IPS DF 4.7 (cell line): ENCODE results near the gene ATP2B3.

Experiments used
- DNase-seq: peaks from one replicate; pipeline ENCODE4 v3.0.0-alpha.2; 2013; ENCODE audit warnings: low spot score; ENCODE audit errors: extremely low read depth

Gene ATP2B3

DNA sequence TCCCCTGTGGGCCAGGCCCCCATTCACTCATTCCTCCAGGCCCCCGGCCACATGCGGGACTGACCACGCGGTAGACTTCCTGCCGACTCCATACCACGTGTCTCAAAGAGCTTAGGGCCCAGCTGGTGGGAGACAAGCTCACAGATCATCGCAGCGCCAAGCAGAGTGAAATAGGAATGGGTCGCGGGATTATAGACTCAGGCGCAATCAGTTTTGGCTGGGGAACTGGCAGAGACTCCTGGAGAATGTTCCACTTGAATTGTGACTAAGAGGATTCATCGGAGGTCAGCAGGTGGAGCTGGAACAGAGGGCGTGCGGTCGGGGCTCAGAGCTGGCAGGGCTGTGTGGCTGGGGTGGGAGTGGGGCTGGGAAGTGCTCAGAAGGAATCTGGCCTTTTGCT, 15.6 kb downstream of the ATP2B3 start:
- no peak for DNase-seq

DNA sequence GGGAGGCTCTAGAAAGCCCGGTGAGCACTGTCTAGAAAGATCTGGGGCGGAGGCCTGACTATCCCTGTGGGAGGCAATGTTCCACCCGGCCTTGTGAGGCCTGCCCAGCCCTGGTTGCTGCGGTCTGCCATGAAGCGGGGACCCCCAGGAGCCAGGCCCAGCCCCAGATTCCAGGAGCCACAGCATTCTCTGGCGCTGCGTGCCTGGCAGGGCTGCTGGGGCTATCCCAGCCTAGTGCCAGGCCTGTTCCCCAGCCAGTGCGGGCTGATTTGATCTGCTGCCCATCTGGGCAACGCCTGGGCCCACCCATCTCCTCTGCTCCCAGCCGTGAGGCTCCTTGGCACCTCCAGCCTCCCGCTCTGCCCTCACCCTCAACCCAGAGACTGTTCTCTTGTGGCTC, 19.6 kb downstream of the ATP2B3 start:
- DNase-seq: no peak

DNA sequence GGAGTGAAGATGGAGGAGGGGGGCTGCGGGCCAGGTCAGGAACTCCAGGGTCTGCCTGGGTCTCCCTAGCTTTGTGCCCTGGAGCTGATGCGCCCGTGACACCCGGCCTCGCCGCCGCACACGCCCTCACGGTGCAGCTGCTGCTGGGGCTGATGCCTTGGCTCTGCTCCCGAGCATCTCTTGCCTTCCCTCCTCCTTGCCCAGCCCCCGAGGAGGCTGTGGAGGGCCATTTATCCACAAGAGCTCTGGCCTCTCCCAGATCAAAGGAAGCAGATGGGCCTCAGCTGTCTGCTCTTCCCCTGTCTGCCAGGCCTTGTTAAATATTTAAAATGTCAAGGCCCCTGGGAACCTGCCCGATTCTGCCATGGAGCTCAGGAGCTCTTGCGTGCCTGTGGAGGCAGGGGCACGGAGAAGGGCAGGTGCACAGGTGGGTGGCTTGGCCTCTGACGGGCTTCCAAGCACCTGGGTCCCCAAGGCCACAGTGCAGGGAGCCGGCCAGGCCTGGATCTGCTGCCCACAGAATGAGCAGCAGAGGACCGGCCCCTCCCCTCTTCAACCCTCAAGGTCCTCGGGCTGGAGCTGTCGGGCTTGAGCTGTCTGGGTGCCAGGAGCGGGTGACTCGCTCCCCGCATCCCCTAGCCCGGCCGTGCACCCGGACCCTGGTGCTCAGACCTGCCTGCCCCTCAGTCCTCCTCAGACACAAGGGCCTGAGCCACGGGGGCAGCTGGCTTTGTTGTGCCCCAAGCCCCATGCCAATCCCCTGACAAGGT, 20.3 kb downstream of the ATP2B3 start:
- DNase-seq: no peak

DNA sequence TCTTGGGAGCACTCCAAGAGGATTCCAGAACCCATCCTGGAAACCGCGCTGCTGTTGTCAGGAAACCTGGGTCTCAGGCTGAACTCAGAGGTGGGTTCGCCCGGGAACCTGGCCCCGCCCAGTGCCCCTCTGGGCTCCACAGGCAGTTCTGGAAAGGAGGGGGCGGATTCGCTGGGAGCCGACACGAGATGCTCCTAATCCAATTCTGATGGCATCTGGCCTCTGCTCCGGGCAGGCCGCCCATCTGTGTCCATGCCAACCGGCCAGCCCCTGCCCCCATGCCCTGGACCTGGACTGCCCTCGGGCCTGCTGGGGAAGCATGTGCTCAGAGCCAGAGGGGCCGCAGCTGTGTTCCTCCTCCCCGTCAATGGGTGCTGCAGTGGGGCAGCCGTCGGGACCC, 21.0 kb downstream of the ATP2B3 start:
- DNase-seq: no peak

DNA sequence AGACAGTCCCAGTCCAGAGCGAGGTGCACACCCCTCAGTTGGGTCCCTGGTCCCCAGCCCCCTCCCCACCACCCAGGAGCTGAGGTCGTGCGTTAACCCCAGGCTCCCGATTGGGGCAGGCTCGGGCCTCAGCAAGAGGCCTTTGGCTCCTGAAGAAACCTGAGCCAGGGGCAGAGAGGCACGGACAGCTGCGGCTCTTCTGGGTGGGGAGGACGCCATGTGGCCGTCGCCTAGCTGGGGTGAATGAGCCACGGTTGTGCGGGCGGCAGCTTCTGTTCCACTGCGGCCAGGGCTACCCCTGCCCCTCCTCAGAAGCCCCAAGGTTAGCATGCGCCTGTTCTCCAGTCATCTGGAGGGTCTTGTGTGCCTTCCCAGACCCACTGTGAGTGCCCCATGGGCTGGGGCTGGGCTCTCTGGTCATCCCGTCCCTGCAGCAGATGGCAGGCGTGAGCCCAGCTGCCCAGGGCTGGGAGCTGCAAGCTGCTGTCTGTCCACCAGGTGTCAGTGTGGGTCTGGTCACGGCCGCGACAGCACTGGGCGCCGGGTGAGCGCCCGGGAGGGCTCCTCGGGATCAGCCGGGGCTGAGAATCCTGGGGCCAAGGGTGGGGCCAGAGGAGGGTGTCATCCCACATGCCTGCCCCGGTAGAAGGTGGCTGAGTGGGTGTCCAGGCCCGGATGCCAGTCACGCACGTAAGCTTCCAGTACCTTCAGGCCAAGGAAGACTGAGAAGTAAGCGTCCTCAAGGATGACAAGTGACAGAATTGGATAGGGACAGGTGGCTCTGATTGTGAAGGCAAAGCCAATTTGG, 21.9 kb downstream of the ATP2B3 start:
- DNase-seq: no peak

DNA sequence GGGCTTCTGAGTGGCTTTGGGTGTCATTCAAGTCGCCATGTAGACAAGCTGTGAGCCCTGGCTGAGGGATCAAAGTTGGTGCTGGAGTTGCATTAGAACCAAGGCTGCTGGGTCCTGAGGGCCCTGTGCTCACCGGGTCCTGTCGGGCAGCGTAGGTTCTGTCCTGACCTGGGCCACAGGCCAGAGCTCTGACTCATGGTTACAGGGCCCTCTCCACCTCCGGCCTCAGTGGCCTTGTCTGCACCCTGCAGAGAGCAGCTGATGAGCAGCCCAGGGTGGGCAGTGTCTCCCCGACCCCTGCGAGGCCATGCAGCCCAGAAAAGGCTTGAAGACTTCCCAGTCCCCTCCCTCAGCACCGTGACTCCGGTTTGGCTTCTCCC, 22.5 kb downstream of the ATP2B3 start:
- DNase-seq: no peak

DNA sequence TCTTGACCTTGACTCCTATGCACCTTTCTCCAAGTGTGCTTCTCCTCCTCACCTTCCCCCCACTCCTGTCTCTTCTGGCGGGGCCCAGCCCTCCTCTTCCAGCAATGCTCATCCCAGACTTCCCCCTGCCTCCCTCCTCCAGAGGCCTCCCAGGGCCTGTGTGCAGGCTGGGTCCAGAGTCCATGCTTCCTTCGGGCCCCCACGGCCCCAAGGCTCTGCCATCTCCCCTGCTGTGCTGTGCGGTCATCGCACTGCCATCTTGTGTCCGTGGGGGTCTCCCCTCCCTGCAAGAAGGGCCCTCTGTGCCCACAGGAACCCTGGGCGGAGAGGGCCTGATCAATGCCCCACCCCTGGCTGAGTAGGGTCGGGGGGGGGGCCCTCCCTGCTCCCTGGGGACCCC, 27.3 kb downstream of the ATP2B3 start:
- DNase-seq: no peak

DNA sequence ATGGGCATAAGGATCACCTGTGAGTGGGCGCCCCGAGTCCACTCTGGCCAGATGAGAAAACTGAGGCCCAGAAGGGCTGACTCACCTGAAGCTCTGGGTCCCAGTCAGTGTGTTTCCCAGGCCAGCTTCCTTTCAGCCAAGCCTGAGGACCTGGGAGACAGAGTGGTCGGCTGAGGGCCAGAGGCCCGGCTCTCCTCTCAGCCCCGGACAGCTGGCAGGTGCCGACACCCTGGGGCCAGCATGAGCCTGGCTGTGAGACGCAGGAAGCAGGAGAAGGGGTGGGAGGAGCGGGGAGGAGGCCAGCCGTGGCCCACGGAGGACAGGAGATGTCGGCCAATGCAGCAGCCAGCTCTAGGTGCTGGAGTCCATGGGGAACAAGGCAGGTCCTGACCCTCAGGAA, 28.9 kb downstream of the ATP2B3 start:
- no peak for DNase-seq

DNA sequence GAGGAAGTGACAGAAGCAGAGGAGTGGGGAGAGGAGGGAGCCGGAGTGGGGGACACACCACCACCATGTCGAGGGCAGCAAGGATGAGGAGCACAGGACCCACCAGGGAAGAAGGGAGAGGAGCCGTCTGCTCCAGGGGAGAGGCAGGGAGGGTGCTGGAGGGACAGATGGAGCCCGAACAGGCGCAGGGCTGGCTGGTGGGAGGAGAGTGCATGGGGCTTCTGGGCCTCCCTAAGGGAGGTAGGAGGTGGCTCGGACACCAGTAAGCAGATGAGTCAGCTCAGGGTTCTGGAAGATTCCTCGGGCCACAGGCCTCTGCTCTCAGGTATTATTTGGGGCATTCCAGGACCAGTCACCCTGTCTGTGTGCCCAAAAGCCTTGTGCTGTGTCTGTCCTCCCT, 29.8 kb downstream of the ATP2B3 start:
- DNase-seq: no peak

DNA sequence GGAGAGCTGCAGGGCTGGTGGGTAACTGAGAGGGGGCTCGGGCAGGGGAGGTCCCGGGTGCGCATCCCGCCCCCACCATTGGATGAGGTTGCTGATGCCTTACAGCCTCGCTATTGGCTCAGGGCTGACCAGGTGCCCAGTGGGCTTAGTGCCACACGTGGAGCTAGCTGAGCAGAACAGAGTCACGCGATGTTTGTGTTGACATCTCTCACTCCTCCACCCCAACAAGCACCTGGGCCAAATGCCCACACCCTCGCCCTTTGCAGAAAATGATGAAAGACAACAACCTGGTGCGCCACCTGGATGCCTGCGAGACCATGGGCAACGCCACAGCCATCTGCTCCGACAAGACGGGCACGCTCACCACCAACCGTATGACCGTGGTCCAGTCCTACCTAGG, 31.8 kb downstream of the ATP2B3 start:
- no peak for DNase-seq

DNA sequence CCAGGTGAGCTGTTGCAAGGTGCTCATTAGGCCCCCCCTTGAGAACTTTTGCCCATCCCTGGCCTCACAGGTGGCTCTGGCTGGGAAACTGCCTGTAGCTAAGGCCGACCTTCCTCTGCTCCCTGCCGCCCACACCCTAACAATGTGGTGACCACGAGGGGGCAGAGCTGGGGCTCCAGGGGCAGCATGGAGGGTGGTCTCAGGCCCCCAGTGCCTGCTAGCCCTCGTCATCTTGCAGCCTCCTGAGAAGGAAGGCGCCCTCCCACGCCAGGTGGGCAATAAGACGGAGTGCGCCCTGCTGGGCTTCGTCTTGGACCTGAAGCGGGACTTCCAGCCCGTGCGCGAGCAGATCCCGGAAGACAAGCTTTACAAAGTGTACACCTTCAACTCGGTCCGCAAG, 32.4 kb downstream of the ATP2B3 start:
- no peak for DNase-seq

DNA sequence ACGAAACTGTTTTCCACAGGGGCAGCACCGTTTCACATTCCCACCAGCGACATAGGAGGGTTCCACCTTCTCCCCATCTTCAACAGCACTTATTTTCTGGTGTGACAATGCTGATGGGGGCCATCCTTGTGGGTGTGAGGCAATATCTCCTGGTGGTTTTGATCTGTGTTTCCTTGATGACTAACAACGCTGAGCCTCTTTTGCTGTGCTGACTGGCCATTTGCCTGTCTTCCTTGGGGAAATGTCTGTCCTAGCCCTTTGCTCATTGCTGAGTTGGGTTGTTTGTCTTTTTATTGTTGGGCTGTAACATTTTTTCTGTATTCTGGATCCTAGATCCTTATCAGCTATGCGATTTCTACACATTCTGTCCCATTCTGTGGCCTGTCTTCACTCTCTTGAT, 33.7 kb downstream of the ATP2B3 start:
- DNase-seq: no peak

DNA sequence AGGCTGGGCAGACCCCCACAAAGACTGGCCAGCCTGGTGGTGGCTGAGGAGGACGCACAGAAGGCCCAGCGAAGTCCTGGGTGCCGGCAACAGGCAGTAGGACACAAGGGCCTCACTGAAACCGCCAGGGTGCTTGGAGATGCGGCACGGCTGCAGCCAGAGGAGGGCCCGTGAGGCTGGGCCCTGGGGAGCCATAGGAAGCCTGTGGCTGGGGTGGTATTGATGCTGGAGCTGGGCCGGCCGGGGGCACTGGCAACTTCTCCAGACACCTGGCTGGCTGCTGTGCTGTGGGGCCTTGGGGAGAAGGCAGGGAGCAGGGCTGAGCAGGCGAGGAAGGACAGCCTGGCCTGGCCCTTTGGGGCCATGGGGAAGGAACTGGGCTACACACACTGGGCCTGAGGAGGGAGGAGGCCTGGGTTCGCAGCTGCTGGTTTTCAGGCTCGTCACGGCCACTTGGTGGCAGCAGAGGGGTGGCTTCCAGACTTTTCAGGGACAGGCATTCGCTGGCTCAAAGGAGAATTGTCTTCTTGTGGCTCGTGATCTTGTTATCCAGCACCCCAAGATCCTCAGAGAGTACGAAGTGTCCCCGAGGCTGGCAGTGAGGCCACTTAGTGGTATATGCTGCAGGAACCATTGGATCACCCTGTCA, 37.2 kb downstream of the ATP2B3 start:
- no peak for DNase-seq

DNA sequence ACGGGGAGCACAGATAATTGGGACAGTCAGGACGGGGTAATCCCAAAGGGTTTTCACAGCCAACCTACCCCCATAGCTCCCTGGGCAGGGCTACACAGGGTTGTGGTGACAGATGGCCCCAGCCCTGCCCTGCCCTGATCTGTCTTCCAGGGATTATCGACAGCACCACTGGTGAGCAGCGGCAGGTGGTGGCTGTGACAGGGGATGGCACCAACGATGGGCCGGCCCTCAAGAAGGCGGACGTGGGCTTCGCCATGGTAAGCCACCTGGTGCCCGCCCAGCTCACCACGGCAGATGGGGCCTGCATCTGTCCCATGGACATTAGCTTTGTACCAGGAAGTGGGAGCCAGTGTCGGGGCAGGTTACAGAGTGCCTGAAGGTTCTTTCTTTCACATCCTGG, 39.3 kb downstream of the ATP2B3 start:
- DNase-seq: no peak

DNA sequence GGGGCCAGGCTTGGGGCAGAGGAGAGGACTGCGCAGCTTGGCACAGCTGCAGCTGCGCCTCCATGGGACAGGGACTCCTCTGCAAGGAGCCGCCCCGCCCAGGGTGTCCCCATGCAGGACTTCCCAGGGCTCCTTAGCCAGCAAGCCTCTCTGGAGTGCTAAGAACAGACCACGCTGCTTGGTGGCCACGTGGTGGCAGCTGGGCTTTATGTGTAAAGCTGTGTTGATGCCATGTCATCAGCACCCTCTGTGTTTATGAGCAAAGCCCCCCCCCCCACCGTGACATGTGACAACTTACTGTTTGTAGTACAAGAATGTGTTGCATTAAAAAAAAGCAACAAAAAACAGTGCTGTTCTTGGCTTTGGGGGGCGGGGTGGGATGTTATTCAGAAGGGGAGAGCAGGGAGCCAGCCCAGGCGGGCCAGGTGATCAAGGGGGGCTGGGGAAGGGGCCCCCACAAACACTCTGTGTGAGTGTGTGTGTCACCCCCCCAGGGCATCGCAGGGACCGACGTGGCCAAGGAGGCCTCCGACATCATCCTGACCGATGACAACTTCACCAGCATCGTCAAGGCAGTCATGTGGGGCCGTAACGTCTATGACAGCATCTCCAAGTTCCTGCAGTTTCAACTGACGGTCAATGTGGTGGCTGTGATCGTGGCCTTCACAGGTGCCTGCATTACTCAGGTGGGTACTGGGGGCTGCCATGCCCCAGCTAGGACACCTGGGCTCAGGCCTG, 40.3 kb downstream of the ATP2B3 start:
- no peak for DNase-seq

DNA sequence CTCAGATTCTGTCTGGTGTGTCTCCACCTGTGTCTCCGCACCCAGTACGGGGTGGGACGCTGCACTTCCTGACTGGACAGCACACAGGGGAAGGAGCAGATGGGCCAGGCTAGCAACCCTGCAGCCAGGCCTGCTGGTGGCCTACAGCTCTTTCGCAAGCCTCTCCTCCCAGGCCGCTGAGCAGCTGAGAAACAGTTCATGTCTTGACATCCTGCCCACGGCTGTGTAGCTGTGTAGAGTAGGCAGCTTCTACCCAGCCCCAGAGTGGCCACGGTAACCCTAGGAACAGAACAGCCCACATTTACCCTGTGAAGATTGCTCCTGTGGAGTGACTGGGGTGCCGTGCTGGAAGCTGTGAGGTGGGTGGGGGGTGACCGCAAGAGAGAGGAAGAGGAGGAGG, 42.6 kb downstream of the ATP2B3 start:
- DNase-seq: no peak

DNA sequence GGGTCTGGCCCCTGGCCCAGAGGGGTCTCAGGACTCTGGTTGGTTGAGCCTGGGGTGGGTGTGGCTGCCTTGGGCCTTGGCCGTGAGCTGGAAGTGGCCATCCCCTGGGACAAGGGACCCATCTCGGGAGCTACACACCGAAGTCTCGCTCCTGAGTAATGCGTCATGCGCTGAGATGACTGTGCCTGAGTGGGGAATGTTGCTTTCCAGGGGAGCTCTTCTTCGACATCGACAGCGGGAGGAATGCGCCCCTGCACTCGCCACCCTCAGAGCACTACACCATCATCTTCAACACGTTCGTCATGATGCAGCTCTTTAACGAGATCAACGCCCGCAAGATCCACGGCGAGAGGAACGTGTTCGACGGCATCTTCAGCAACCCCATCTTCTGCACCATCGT, 43.0 kb downstream of the ATP2B3 start:
- DNase-seq: no peak

DNA sequence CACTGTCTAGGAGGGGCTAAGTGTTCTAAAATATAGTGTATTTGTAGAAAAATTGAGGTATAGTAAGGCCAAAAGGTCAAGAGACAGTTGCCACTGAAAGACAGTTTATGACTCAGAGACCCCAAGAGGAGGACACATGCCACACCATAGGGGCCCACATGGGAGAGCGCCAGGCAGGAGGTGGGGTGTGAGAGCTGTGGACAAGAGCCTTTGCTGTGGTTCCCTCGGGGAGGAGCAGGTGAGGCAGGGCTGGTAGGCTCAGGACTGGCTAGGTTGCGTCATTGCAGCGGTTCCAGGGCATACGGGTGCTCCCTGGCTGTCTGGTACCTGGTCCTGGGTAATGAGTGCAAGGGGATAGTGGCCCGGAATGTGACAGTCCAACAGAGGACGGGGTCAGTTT, 43.9 kb downstream of the ATP2B3 start:
- DNase-seq: no peak

DNA sequence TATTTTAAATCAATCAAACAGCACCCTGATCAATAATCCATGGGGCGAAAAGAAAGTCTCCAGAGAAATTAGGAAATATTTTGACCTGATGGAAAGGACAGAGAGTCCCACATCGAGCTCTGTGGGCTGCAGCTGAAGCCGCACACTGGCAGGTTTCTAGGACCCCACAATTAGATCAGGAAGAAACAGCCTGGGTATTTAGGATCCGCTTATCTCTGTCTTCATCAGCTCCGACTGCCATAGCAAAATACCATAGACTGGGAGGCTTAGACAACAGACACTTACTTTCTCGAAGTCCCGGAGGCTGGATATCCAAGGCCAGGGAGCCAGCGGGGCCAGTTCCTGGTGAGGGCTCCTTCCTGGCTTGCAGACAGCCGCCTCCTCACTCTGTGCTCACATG, 45.1 kb downstream of the ATP2B3 start:
- DNase-seq: no peak

DNA sequence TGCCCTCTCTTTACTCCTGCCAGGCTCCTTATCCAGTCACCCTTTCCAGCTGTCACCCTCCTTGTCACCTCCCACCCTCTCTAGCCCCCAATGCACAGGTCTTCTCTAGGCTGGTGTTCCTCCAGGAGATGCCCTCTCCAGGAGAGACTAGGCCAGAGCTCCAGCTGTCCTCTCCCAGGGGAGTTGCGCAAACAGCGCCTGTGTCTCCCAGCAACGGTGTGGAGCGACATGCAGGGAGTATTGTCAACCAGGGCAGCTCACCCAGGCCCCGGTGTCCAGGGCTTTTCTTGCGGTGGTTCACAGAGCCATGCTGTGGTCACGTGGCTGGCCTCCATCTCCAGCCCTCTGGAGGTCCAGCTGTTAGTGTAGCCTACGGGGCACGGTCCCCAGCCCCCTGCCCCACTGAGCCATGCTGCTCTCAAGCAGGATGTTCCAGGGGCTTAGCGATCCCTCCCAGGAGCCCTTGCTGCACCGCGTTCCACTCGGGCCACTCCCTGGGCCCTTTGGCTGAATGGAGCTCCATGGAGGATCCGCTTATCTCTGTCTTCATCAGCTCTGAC, 46.7 kb downstream of the ATP2B3 start:
- DNase-seq: no peak

DNA sequence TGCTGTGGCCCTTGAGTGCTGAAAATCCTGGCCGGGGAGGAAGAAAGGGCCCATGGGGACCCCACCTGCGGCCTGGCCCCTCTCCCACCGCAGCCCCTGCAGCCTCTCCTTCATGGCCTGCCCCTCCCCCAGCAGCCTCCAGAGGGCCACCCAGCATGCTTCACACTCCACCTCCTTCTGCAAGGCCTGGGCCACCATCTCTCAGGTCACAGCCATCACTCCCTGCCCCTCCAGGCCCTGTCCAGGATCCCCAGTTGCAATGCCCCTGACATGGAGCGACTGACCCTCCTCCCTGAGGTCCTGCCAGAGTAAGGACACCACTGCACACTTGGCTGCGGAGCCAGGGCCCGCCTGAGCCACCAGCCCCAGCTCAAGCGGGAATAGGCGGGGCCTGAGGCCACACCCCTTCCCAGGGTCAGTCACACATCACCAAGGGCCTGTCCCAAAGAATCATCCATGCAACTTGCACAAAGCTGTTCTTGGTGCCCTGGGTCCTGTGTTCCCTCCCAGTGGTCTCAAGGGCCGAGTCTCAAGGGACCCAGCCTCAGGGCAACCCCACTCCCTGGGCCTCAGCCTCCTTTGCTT, 48.6 kb downstream of the ATP2B3 start:
- DNase-seq: no peak
